ENCODE results near the gene SSTR4. TPM values are rescaled to one million over a fixed set of nuclear protein-coding genes. Genes with fewer than 3 reads are reported as not detected.

SSTR4 gene
- total RNA-seq, 1 donor: not detected

DNA sequence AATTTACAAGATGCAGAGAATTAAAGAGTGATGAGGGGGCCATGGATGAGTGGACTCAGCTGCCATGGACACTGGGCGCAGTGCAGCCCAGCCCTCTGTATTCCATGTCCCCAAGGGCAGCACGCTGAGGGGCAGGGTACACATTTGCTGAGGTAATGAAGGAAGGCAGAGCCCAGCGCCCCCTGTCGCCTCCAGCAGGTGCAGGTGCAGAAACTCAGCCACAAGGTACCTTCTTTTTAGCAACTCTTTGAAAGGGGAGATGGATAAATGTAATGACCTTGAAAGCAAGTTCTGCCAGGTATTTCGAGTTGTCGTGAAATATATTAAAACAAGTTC is 43.9 kb downstream of the SSTR4 start:
- Histone ChIP-seq H3K27me3 (ENCODE audit: insufficient read depth, low read length) (no peaks in the 10 kb centered on the region), H3K9me3 (ENCODE audit: low read depth, low read length) (no peaks in the 10 kb centered on the region), H3K4me1 (ENCODE audit: insufficient read depth, low read length) (peaks cover 39% of the 10 kb centered on the region)

GRCh38 chr20:23079926-23080325 is 44.8 kb downstream of the SSTR4 start:
- Histone ChIP-seq H3K4me1 (ENCODE audit: insufficient read depth, low read length) (peaks cover 49% of the 10 kb centered on the region), H3K4me3 (ENCODE audit: low read length) (no peak overlapping the region)

More for the DNA sequence above, 43.9 kb downstream of the SSTR4 start:
- no peak overlapping the region for H3K4me3 ChIP-seq (ENCODE audit: low read length)

GRCh38 chr20:23080521-23080920 is 45.4 kb downstream of the SSTR4 start:
- Histone ChIP-seq H3K27me3 (ENCODE audit: insufficient read depth, low read length) (no peaks in the 10 kb centered on the region), H3K4me1 (ENCODE audit: insufficient read depth, low read length) (peaks cover 55% of the 10 kb centered on the region), H3K9me3 (ENCODE audit: low read depth, low read length) (no peaks in the 10 kb centered on the region), H3K4me3 (ENCODE audit: low read length) (no peak overlapping the region)

More at GRCh38 chr20:23079926-23080325, 44.8 kb downstream of the SSTR4 start:
- Histone ChIP-seq H3K27me3 (ENCODE audit: insufficient read depth, low read length) (no peaks in the 10 kb centered on the region), H3K9me3 (ENCODE audit: low read depth, low read length) (no peaks in the 10 kb centered on the region)

DNA sequence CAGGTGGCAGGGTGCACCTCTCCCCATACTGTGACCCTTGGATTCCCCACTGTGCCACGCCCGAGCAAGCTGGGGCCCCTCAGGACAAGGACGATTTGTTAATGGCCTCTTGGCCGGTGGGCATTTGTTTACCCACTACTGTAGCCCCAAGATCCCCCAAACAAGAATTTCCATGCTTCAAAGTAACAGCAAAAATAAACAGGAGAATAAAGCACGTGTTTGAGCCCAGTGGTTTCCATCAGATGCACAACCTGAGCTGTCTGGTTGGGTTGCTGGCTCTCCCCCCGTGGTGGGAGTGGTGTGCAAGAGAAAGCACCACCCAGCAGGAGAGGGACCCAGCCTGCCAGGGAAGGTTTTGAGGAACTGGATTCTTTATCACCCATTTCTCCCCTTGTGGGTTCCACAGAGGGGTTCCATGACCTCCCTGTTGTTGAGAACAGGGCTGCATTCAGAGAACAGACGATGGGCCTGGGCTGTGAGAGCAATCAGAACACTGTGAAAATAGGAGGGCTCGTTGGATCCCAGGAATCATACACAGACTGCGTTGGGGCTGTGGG is 46.2 kb downstream of the SSTR4 start:
- Histone ChIP-seq H3K4me3 (ENCODE audit: low read length) (no peak overlapping the region), H3K27me3 (ENCODE audit: insufficient read depth, low read length) (no peaks in the 10 kb centered on the region), H3K9me3 (ENCODE audit: low read depth, low read length) (no peaks in the 10 kb centered on the region), H3K4me1 (ENCODE audit: insufficient read depth, low read length) (peaks cover 62% of the 10 kb centered on the region)

- Histone ChIP-seq H3K4me1 (ENCODE audit: insufficient read depth, low read length) (peaks cover 78% of the 10 kb centered on the region), H3K27me3 (ENCODE audit: insufficient read depth, low read length) (no peaks in the 10 kb centered on the region), H3K9me3 (ENCODE audit: low read depth, low read length) (no peaks in the 10 kb centered on the region), H3K4me3 (ENCODE audit: low read length) (peak overlapping the region; percentile 43)
These were observed 47.9 kb downstream of the SSTR4 start for GRCh38 chr20:23082846-23083552.

GRCh38 chr20:23083553-23084220 is 48.6 kb downstream of the SSTR4 start:
- no peaks in the 10 kb centered on the region for H3K27me3 ChIP-seq (ENCODE audit: insufficient read depth, low read length)
- H3K9me3 ChIP-seq (ENCODE audit: low read depth, low read length): no peaks in the 10 kb centered on the region
- peak overlapping the region; percentile 43 for H3K4me3 ChIP-seq (ENCODE audit: low read length)
- H3K4me1 ChIP-seq (ENCODE audit: insufficient read depth, low read length): peaks cover 85% of the 10 kb centered on the region

DNA sequence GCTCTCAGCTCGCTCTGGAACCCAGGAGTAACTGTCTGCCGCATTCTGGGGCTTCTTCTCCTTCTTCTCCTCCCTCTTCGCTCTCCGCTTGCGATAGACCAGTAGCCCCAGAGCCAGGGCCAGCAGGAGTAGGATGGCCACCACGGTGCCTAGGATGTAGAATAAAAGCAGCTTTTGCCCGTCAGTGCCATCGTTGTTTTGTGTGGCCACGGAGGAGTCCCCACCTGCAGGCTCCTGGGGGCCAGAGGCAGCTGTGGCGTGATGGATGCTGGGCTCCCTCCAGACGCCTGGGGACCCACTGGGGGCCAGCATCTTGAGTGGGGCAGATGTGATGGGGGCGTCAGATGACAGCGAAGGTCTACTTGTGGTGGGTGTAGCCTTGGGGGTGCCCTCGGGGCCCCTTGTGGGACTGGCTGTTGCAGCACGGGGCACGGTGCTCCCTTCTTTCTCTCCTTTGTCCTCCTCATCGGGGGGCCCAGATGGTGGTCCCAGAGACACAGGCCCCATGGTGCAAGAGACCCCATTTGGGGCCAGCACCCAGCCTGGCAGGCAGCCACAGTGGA is 49.3 kb downstream of the SSTR4 start:
- Histone ChIP-seq H3K4me3 (ENCODE audit: low read length) (peak overlapping the region; percentile 43), H3K9me3 (ENCODE audit: low read depth, low read length) (no peaks in the 10 kb centered on the region), H3K4me1 (ENCODE audit: insufficient read depth, low read length) (peaks cover 86% of the 10 kb centered on the region), H3K27me3 (ENCODE audit: insufficient read depth, low read length) (no peaks in the 10 kb centered on the region)

- H3K9me3 ChIP-seq (ENCODE audit: low read depth, low read length): no peaks in the 10 kb centered on the region
- peak overlapping the region; percentile 43 for H3K4me3 ChIP-seq (ENCODE audit: low read length)
- peaks cover 86% of the 10 kb centered on the region for H3K4me1 ChIP-seq (ENCODE audit: insufficient read depth, low read length)
- H3K27me3 ChIP-seq (ENCODE audit: insufficient read depth, low read length): no peaks in the 10 kb centered on the region
These were observed 49.8 kb downstream of the SSTR4 start for GRCh38 chr20:23084845-23085365.

GRCh38 chr20:23085436-23086055 is 50.4 kb downstream of the SSTR4 start:
- Histone ChIP-seq H3K27me3 (ENCODE audit: insufficient read depth, low read length) (no peaks in the 10 kb centered on the region), H3K4me1 (ENCODE audit: insufficient read depth, low read length) (peaks cover 81% of the 10 kb centered on the region), H3K4me3 (ENCODE audit: low read length) (peak overlapping the region; percentile 43), H3K9me3 (ENCODE audit: low read depth, low read length) (no peaks in the 10 kb centered on the region)

- Histone ChIP-seq H3K4me3 (ENCODE audit: low read length) (peak within 1 kb of the TSS; percentile 43), H3K4me1 (ENCODE audit: insufficient read depth, low read length) (peaks cover 76% of the 10 kb centered on the region), H3K27me3 (ENCODE audit: insufficient read depth, low read length) (no peaks in the 10 kb centered on the region), H3K9me3 (ENCODE audit: low read depth, low read length) (no peaks in the 10 kb centered on the region)
These were observed 51.0 kb downstream of the SSTR4 start, which contains the start of gene CD93 for GRCh38 chr20:23086056-23086566. Gene CD93 (minus strand): TSS chr20:23086324. CDS start chr20:23086192, 132 bp downstream.

DNA sequence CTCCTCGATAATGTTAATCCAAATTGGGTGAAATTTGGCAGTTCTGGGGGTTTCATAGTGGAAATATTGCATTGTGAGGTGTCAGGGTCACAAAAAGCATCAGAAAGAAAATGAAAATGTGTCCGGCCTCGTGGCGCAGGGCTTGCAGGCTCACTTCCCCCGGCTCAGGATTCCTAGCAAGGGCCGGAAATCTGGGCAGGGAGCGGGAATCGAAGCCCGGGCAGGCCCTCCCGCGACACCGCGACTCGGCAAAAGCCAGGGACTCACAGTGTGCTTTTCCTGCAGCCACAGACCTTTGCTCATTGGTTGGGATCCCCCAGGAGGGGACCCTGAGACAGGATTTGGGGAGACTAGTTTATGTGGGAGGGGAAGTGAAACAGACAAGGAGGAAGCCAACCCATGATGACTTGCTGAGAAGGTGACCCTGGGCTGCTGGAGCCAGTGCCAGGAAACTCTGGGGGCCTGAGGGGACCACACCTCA is 51.9 kb downstream of the SSTR4 start:
- Histone ChIP-seq H3K4me1 (ENCODE audit: insufficient read depth, low read length) (peaks cover 67% of the 10 kb centered on the region), H3K9me3 (ENCODE audit: low read depth, low read length) (no peaks in the 10 kb centered on the region), H3K4me3 (ENCODE audit: low read length) (no peak overlapping the region), H3K27me3 (ENCODE audit: insufficient read depth, low read length) (no peaks in the 10 kb centered on the region)

GRCh38 chr20:23087587-23088251 is 52.6 kb downstream of the SSTR4 start:
- Histone ChIP-seq H3K9me3 (ENCODE audit: low read depth, low read length) (no peaks in the 10 kb centered on the region), H3K4me1 (ENCODE audit: insufficient read depth, low read length) (peaks cover 60% of the 10 kb centered on the region), H3K4me3 (ENCODE audit: low read length) (no peak overlapping the region), H3K27me3 (ENCODE audit: insufficient read depth, low read length) (no peaks in the 10 kb centered on the region)
